H9 (cell line): Measurements from ENCODE around the gene XPA. TPM values are rescaled to one million over a fixed set of nuclear protein-coding genes. Genes with fewer than 3 reads are reported as not detected.

ENCODE experiments used
- DNase-seq: peaks from one replicate; pipeline ENCODE4 v3.0.0-alpha.2; 2017
- H2AFZ ChIP-seq: one replicate; pipeline ENCODE4 v1.6.1; 2013; ENCODE audit warnings: mild to moderate bottlenecking, low read length, control low read depth, moderate library complexity
- H2AK5ac ChIP-seq: 2 replicates; pipeline ENCODE4 v1.6.1; 2013; ENCODE audit warnings: low read length, control low read depth, mixed read lengths; ENCODE audit not compliant: insufficient read length
- H2BK120ac ChIP-seq: one replicate; pipeline ENCODE4 v1.6.1; 2013; ENCODE audit warnings: low read depth, mild to moderate bottlenecking, low read length, control low read depth, inconsistent platforms; ENCODE audit not compliant: poor library complexity, severe bottlenecking
- H2BK12ac ChIP-seq: 2 replicates; pipeline ENCODE4 v1.6.1; 2013; ENCODE audit warnings: low read length, control low read depth, mixed read lengths, low read depth; ENCODE audit not compliant: insufficient read length
- H2BK15ac ChIP-seq: 2 replicates; pipeline ENCODE4 v1.6.1; 2013; ENCODE audit warnings: low read depth, low read length, control low read depth
- H2BK20ac ChIP-seq: one replicate; pipeline ENCODE4 v1.6.1; 2013; ENCODE audit warnings: low read depth, mild to moderate bottlenecking, low read length, control low read depth, inconsistent platforms; ENCODE audit not compliant: poor library complexity, severe bottlenecking
- H2BK5ac ChIP-seq: 2 replicates; pipeline ENCODE4 v1.6.1; 2013; ENCODE audit warnings: low read length, control low read depth, mixed read lengths; ENCODE audit not compliant: insufficient read length
- H3K14ac ChIP-seq: 2 replicates; pipeline ENCODE4 v1.6.1; 2013; ENCODE audit warnings: low read length, control low read depth; ENCODE audit not compliant: insufficient read depth
- H3K18ac ChIP-seq: 2 replicates; pipeline ENCODE4 v1.6.1; 2013; ENCODE audit warnings: low read depth, mild to moderate bottlenecking, mixed read lengths, low read length, control low read depth; ENCODE audit not compliant: insufficient read length
- H3K23ac ChIP-seq: 2 replicates; pipeline ENCODE4 v1.6.1; 2013; ENCODE audit warnings: low read length, control low read depth, mixed read lengths, low read depth; ENCODE audit not compliant: insufficient read length
- H3K23me2 ChIP-seq: 2 replicates; pipeline ENCODE4 v1.6.1; 2013; ENCODE audit warnings: low read depth, mild to moderate bottlenecking, mixed read lengths, low read length, control low read depth; ENCODE audit not compliant: insufficient read length, poor library complexity, severe bottlenecking
- H3K27ac ChIP-seq: 2 replicates; pipeline ENCODE4 v1.5.1; 2013; ENCODE audit warnings: low read length, control low read depth, mixed read lengths, low read depth; ENCODE audit not compliant: insufficient read length
- H3K27me3 ChIP-seq: 2 replicates; pipeline ENCODE4 v1.6.1; 2013; ENCODE audit warnings: low read length, control low read depth, inconsistent platforms; ENCODE audit not compliant: insufficient read depth
- H3K4ac ChIP-seq: 2 replicates; pipeline ENCODE4 v1.6.1; 2013; ENCODE audit warnings: low read depth, mild to moderate bottlenecking, control low read depth, inconsistent platforms, low read length, moderate library complexity
- H3K4me1 ChIP-seq: 2 replicates; pipeline ENCODE4 v1.6.1; 2013; ENCODE audit warnings: low read length, control low read depth, inconsistent platforms; ENCODE audit not compliant: insufficient read depth
- H3K4me2 ChIP-seq: 2 replicates; pipeline ENCODE4 v1.6.1; 2013; ENCODE audit warnings: low read length, control low read depth, mixed read lengths; ENCODE audit not compliant: insufficient read length, insufficient read depth
- H3K56ac ChIP-seq: 2 replicates; pipeline ENCODE4 v1.6.1; 2013; ENCODE audit warnings: low read depth, mild to moderate bottlenecking, mixed read lengths, low read length, control low read depth; ENCODE audit not compliant: insufficient read length
- H3K79me1 ChIP-seq: 2 replicates; pipeline ENCODE4 v1.6.1; 2013; ENCODE audit warnings: low read depth, mild to moderate bottlenecking, moderate library complexity, low read length, control low read depth, inconsistent platforms; ENCODE audit not compliant: insufficient read depth, poor library complexity, severe bottlenecking
- H3K79me2 ChIP-seq: 2 replicates; pipeline ENCODE4 v1.6.1; 2013; ENCODE audit warnings: low read length, control low read depth, inconsistent platforms; ENCODE audit not compliant: insufficient read depth
- H3K9ac ChIP-seq: 2 replicates; pipeline ENCODE4 v1.6.1; 2013; ENCODE audit warnings: low read length, control low read depth, mixed read lengths; ENCODE audit not compliant: insufficient read length; ENCODE audit errors: extremely low read depth
- H3K9me3 ChIP-seq: one replicate; pipeline ENCODE4 v1.6.1; 2013; ENCODE audit warnings: low read depth, low read length, inconsistent platforms; ENCODE audit not compliant: control insufficient read depth
- H3T11ph ChIP-seq: one replicate; pipeline ENCODE4 v1.6.1; 2013; ENCODE audit warnings: mild to moderate bottlenecking, low read length, control low read depth, inconsistent platforms
- H4K20me1 ChIP-seq: one replicate; pipeline ENCODE4 v1.6.1; 2013; ENCODE audit not compliant: control insufficient read depth, insufficient read length, insufficient read depth
- H4K5ac ChIP-seq: 2 replicates; pipeline ENCODE4 v1.6.1; 2013; ENCODE audit warnings: low read depth, mild to moderate bottlenecking, mixed read lengths, low read length, control low read depth; ENCODE audit not compliant: insufficient read length
- H4K8ac ChIP-seq: replicated peaks from 2 replicates; pipeline ENCODE4 v1.6.1; 2013; ENCODE audit warnings: low read length, control low read depth, mixed read lengths, low read depth; ENCODE audit not compliant: insufficient read length
- H4K91ac ChIP-seq: 2 replicates; pipeline ENCODE4 v1.6.1; 2013; ENCODE audit warnings: low read depth, mild to moderate bottlenecking, moderate library complexity, mixed read lengths, low read length, control low read depth; ENCODE audit not compliant: insufficient read length
- H3K27ac Mint-ChIP-seq, 3 experiments: 2 replicates in 2 of 3; 3 replicates in 1 of 3; pipeline ENCODE4 v1.8.0; 2020 to 2021; ENCODE audit warnings: mixed read lengths in 3 of 3, mild to moderate bottlenecking in 1 of 3, moderate library complexity in 1 of 3
- H3K27me3 Mint-ChIP-seq: 2 replicates; pipeline ENCODE4 v1.8.0; 2021; ENCODE audit warnings: low read depth, mild to moderate bottlenecking, moderate library complexity, mixed read lengths
- H3K36me3 Mint-ChIP-seq, 3 experiments: 2 replicates in 2 of 3; 3 replicates in 1 of 3; pipeline ENCODE4 v1.8.0; 2020 to 2021; ENCODE audit warnings: low read depth in 3 of 3, mixed read lengths in 3 of 3; ENCODE audit not compliant: insufficient read depth in 1 of 3
- H3K4me1 Mint-ChIP-seq, 2 experiments: 2 replicates each; pipeline ENCODE4 v1.8.0; 2020; ENCODE audit warnings: mixed read lengths in 2 of 2
- H3K4me3 Mint-ChIP-seq, 2 experiments: 2 replicates in 1 of 2; 3 replicates in 1 of 2; pipeline ENCODE4 v1.8.0; 2020 to 2021; ENCODE audit warnings: mild to moderate bottlenecking in 2 of 2, mixed read lengths in 2 of 2, moderate library complexity in 1 of 2
- H3K9me3 Mint-ChIP-seq, 2 experiments: 2 replicates in 1 of 2; 3 replicates in 1 of 2; pipeline ENCODE4 v1.8.0; 2020; ENCODE audit warnings: mild to moderate bottlenecking in 2 of 2, mixed read lengths in 2 of 2, moderate library complexity in 1 of 2
- WGBS: extraction: QIAGEN DNeasy Blood & Tissue Kit; methylation state at CpG from one replicate; pipeline ENCODE4 v1.1.7; 2013; ENCODE audit warnings: missing lambda C conversion rate, low lambda C conversion rate, mixed read lengths; ENCODE audit not compliant: insufficient read length; ENCODE audit errors: extremely low coverage; 5-methylcytosine and 5-hydroxymethylcytosine counted together
- total RNA-seq: library from RNA; stranded (reverse); gene quantifications from 2 replicates; pipeline ENCODE4 v1.2.1, GENCODE V29; 2021
- TF ChIP-seq, protein P1 (sequence below): fragments of 200-600 bp; sonication (generic); conservative IDR thresholded peaks from 3 replicates; pipeline ENCODE4 v1.8.0; 2021; ENCODE audit warnings: antibody characterized with exemption, mild to moderate bottlenecking

Gene XPA
- total RNA-seq, 1 experiment from 2014 or later, result 6.6 TPM

DNA sequence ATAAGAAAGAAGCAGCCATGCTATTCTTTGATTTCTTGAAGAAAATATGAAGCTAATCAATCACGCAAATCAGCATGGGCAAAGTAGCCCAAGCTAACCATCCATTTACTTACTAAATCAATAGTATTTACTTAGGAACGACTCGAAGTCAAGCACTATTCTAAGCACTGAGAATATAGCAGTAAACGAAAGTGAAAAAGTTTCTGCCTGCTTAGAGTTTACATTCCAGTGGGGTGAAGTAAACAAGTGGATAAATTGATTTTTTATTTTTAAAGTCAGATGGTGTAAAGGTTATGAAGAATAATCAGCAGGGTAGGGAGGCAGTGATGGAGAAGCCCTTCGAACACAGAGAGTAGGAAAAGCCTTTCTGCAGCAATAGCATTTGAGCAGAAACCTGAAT is 69.5 kb downstream of the XPA start:
- Histone ChIP-seq H3K23ac (no peak overlapping the region), H2BK15ac (no peak overlapping the region), H3K4me1 (0 out of 2 replicates have a peak, but pooled peaks cover 6% of the 10 kb centered on the region), H4K8ac (no peak overlapping the region), H4K91ac (no peak overlapping the region), H4K5ac (no peak overlapping the region), H2BK120ac (no peak overlapping the region), H2AK5ac (no peak overlapping the region), H3K23me2 (peaks cover 6% of the 10 kb centered on the region), H3K79me1 (peaks cover 8% of the 10 kb centered on the region), H3T11ph (no peak overlapping the region), H3K4ac (no peak overlapping the region), H3K27me3 (no peaks in the 10 kb centered on the region), H3K4me2 (no peak overlapping the region), H2AFZ (no peak overlapping the region), H3K9me3 (no peaks in the 10 kb centered on the region), H3K18ac (no peak overlapping the region), H3K56ac (no peak overlapping the region), H3K79me2 (peaks cover 14% of the 10 kb centered on the region; the same call in 1 of the 2 replicates), H2BK12ac (no peak overlapping the region), H3K9ac (no peak overlapping the region), H3K27ac (no peak overlapping the region), H4K20me1 (no peaks in the 10 kb centered on the region), H2BK20ac (no peak overlapping the region), H3K14ac (no peak overlapping the region), H2BK5ac (no peak overlapping the region)
- peaks cover 24 to 45% (median 32%) of the 10 kb centered on the region in 3 experiments for H3K36me3 Mint-ChIP-seq
- WGBS, result no CpG with 5 or more reads among the region's 5 CpGs
- H3K4me3 Mint-ChIP-seq, result no peak overlapping the region
- no peaks in the 10 kb centered on the region for H3K27me3 Mint-ChIP-seq
- peaks cover 9% of the 10 kb centered on the region in 2 experiments for H3K9me3 Mint-ChIP-seq
- no peak overlapping the region for H3K27ac Mint-ChIP-seq
- peaks cover 13 to 22% of the 10 kb centered on the region in 2 experiments for H3K4me1 Mint-ChIP-seq
- TF ChIP-seq, protein P1, sequence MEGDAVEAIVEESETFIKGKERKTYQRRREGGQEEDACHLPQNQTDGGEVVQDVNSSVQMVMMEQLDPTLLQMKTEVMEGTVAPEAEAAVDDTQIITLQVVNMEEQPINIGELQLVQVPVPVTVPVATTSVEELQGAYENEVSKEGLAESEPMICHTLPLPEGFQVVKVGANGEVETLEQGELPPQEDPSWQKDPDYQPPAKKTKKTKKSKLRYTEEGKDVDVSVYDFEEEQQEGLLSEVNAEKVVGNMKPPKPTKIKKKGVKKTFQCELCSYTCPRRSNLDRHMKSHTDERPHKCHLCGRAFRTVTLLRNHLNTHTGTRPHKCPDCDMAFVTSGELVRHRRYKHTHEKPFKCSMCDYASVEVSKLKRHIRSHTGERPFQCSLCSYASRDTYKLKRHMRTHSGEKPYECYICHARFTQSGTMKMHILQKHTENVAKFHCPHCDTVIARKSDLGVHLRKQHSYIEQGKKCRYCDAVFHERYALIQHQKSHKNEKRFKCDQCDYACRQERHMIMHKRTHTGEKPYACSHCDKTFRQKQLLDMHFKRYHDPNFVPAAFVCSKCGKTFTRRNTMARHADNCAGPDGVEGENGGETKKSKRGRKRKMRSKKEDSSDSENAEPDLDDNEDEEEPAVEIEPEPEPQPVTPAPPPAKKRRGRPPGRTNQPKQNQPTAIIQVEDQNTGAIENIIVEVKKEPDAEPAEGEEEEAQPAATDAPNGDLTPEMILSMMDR, result no peak
- DNase-seq, result no peak
